AML-193 (cell line): Measurements from ENCODE around the gene AP5B1.
A peak's percentile ranks its signal among the peaks of the same experiment; 100 is the strongest.
"Not testable (repeated sequence)": the region's sequence is repeated elsewhere in the genome, so short reads cannot be mapped to it uniquely, and the experiment has no call there.

Experiments
- DNase-seq, 2 experiments: peaks; one replicate each; lab custom pipeline; 2025; lab: John Stamatoyannopoulos, UW

The AP5B1 gene

GRCh38 chr11:65786008-65786785 is 5.4 kb upstream of the AP5B1 start:
- no peak for DNase-seq

GRCh38 chr11:65785319-65786007 is 4.7 kb upstream of the AP5B1 start:
- DNase-seq = no peak

- DNase-seq = no peak
These were observed 2.0 kb upstream of the AP5B1 start for GRCh38 chr11:65782816-65783228.

- DNase-seq = no peak
These were observed 1.4 kb upstream of the AP5B1 start for GRCh38 chr11:65781962-65782815.

GRCh38 chr11:65781152-65781961 is 581 bp upstream of the AP5B1 start:
- no peak for DNase-seq

- DNase-seq = peak; percentile 74 to 81
These were observed 632 bp downstream of the AP5B1 start for GRCh38 chr11:65779919-65780769.

- no peak for DNase-seq
These were observed 1.2 kb downstream of the AP5B1 start for GRCh38 chr11:65779669-65779918.

GRCh38 chr11:65778901-65779668 is 1.7 kb downstream of the AP5B1 start:
- DNase-seq = no peak

GRCh38 chr11:65778431-65778900 is 2.3 kb downstream of the AP5B1 start:
- no peak for DNase-seq

GRCh38 chr11:65777821-65778361 is 2.9 kb downstream of the AP5B1 start:
- no peak for DNase-seq

GRCh38 chr11:65777241-65777640 is 3.5 kb downstream of the AP5B1 start:
- no peak for DNase-seq

- no peak for DNase-seq
These were observed 4.0 kb downstream of the AP5B1 start for GRCh38 chr11:65776710-65777141.

GRCh38 chr11:65776196-65776595 is 4.6 kb downstream of the AP5B1 start:
- DNase-seq = peak; percentile 97

GRCh38 chr11:65774525-65775306 is 6.1 kb downstream of the AP5B1 start:
- no peak for DNase-seq

- DNase-seq = no peak
These were observed 6.9 kb downstream of the AP5B1 start for GRCh38 chr11:65773784-65774411.

- DNase-seq = no peak
These were observed 9.1 kb downstream of the AP5B1 start for GRCh38 chr11:65771589-65772112.

GRCh38 chr11:65770951-65771567 is 9.7 kb downstream of the AP5B1 start:
- DNase-seq = no peak

GRCh38 chr11:65767806-65768205 is 13.0 kb downstream of the AP5B1 start:
- not testable (repeated sequence) for DNase-seq
